ENCODE data around the gene ZNF212. TPM values are rescaled to one million over a fixed set of nuclear protein-coding genes. Genes with fewer than 3 reads are reported as not detected.

ZNF212 gene
- total RNA-seq, 3 donors from 2014 or later: 4.3 to 12.4 (median 9.8) TPM

- intact Hi-C loops (cut with DNase I; ENCODE audit: low total_unique reads): no loop called here
- H3K27ac ChIP-seq: no peak overlapping the region
- H3K4me3 ChIP-seq: no peak overlapping the region
- no peak for DNase-seq (ENCODE audit: low spot score in 2 of 2)
- no peaks in the 10 kb centered on the region for H3K4me1 ChIP-seq
- TF ChIP-seq POLR2AphosphoS5 (IDR thresholded peaks at IDR 0.05) (no peak), POLR2A (IDR thresholded peaks at IDR 0.05) (no peak)
- TF ChIP-seq, protein P1, sequence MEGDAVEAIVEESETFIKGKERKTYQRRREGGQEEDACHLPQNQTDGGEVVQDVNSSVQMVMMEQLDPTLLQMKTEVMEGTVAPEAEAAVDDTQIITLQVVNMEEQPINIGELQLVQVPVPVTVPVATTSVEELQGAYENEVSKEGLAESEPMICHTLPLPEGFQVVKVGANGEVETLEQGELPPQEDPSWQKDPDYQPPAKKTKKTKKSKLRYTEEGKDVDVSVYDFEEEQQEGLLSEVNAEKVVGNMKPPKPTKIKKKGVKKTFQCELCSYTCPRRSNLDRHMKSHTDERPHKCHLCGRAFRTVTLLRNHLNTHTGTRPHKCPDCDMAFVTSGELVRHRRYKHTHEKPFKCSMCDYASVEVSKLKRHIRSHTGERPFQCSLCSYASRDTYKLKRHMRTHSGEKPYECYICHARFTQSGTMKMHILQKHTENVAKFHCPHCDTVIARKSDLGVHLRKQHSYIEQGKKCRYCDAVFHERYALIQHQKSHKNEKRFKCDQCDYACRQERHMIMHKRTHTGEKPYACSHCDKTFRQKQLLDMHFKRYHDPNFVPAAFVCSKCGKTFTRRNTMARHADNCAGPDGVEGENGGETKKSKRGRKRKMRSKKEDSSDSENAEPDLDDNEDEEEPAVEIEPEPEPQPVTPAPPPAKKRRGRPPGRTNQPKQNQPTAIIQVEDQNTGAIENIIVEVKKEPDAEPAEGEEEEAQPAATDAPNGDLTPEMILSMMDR (IDR thresholded peaks at IDR 0.05): no peak
- peaks cover 7% of the 10 kb centered on the region for H3K36me3 ChIP-seq
- H3K27me3 ChIP-seq: no peaks in the 10 kb centered on the region
- H3K9me3 ChIP-seq: no peaks in the 10 kb centered on the region
Measured at GRCh38 chr7:149220534-149220933, 18.9 kb upstream of the ZNF212 start.

GRCh38 chr7:149223176-149223575 lies 16.3 kb upstream of the ZNF212 start:
- no peak for DNase-seq (ENCODE audit: low spot score in 2 of 2)
- H3K4me3 ChIP-seq: no peak overlapping the region
- no peaks in the 10 kb centered on the region for H3K27me3 ChIP-seq
- intact Hi-C loops (cut with DNase I; ENCODE audit: low total_unique reads): no loop called here
- peaks cover 7% of the 10 kb centered on the region for H3K36me3 ChIP-seq
- no peak overlapping the region for H3K27ac ChIP-seq
- H3K9me3 ChIP-seq: no peaks in the 10 kb centered on the region
- TF ChIP-seq, protein P1 (IDR thresholded peaks at IDR 0.05): no peak
- TF ChIP-seq POLR2A (IDR thresholded peaks at IDR 0.05): no peak
- no peak for TF ChIP-seq POLR2AphosphoS5 (IDR thresholded peaks at IDR 0.05)
- no peaks in the 10 kb centered on the region for H3K4me1 ChIP-seq

- H3K4me1 ChIP-seq: no peaks in the 10 kb centered on the region
- no peak overlapping the region for H3K27ac ChIP-seq
- intact Hi-C loops (cut with DNase I; ENCODE audit: low total_unique reads): no loop called here
- TF ChIP-seq, protein P1 (IDR thresholded peaks at IDR 0.05): no peak
- no peak for TF ChIP-seq POLR2AphosphoS5 (IDR thresholded peaks at IDR 0.05)
- no peak for TF ChIP-seq POLR2A (IDR thresholded peaks at IDR 0.05)
- no peak for DNase-seq (ENCODE audit: low spot score in 2 of 2)
- no peak overlapping the region for H3K4me3 ChIP-seq
- H3K9me3 ChIP-seq: no peaks in the 10 kb centered on the region
- no peaks in the 10 kb centered on the region for H3K27me3 ChIP-seq
- peaks cover 5% of the 10 kb centered on the region for H3K36me3 ChIP-seq
Measured at GRCh38 chr7:149223761-149224160, 15.7 kb upstream of the ZNF212 start.

DNA sequence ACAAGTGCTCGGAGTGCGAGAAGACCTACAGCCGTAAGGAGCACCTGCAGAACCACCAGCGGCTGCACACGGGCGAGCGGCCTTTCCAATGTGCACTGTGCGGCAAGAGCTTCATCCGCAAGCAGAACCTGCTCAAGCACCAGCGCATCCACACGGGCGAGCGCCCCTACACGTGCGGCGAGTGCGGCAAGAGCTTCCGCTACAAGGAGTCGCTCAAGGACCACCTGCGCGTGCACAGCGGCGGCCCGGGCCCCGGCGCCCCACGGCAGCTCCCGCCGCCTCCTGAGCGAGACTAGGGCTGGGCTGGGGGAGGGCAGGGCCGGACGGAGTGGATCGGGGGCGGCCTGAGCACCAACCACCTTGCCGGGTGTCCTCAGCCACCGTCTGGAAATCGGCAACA lies 15.1 kb upstream of the ZNF212 start:
- Histone ChIP-seq H3K27ac (no peak overlapping the region), H3K9me3 (no peaks in the 10 kb centered on the region), H3K4me3 (no peak overlapping the region), H3K36me3 (no peaks in the 10 kb centered on the region), H3K27me3 (no peaks in the 10 kb centered on the region), H3K4me1 (no peaks in the 10 kb centered on the region)
- intact Hi-C loops (cut with DNase I; ENCODE audit: low total_unique reads): no loop called here
- no peak for DNase-seq (ENCODE audit: low spot score in 2 of 2)
- TF ChIP-seq POLR2AphosphoS5 (IDR thresholded peaks at IDR 0.05) (no peak), POLR2A (IDR thresholded peaks at IDR 0.05) (no peak)
- TF ChIP-seq, protein P1 (IDR thresholded peaks at IDR 0.05): no peak

GRCh38 chr7:149225106-149225505 lies 14.3 kb upstream of the ZNF212 start:
- no peak overlapping the region for H3K27ac ChIP-seq
- no peaks in the 10 kb centered on the region for H3K4me1 ChIP-seq
- TF ChIP-seq, protein P1 (IDR thresholded peaks at IDR 0.05): no peak
- no peak for TF ChIP-seq POLR2A (IDR thresholded peaks at IDR 0.05)
- TF ChIP-seq POLR2AphosphoS5 (IDR thresholded peaks at IDR 0.05): no peak
- H3K9me3 ChIP-seq: no peaks in the 10 kb centered on the region
- H3K36me3 ChIP-seq: no peaks in the 10 kb centered on the region
- no peak for DNase-seq (ENCODE audit: low spot score in 2 of 2)
- intact Hi-C loops (cut with DNase I; ENCODE audit: low total_unique reads): no loop called here
- no peaks in the 10 kb centered on the region for H3K27me3 ChIP-seq
- H3K4me3 ChIP-seq: no peak overlapping the region

Measured in breast epithelium (tissue), 4 donors.